ENCODE results near the gene SPOCK1. TPM values are rescaled to one million over a fixed set of nuclear protein-coding genes. Genes with fewer than 3 reads are reported as not detected.

Gene SPOCK1
- total and polyA plus RNA-seq, 2 experiments from 2014 or later, result 5.6 to 10.1 TPM

GRCh38 chr5:137361280-137361679 is 137.8 kb downstream of the SPOCK1 start:
- Histone ChIP-seq H2AFZ (no peak overlapping the region), H3K27me3 (peaks cover 33% of the 10 kb centered on the region), H3K4me3 (no peak overlapping the region), H3K79me2 (no peaks in the 10 kb centered on the region), H3K27ac (no peak overlapping the region), H3K4me1 (ENCODE audit: insufficient read depth) (no peaks in the 10 kb centered on the region), H3K4me2 (no peak overlapping the region), H3K9me3 (ENCODE audit: low read depth) (no peaks in the 10 kb centered on the region), H3K9me2 (replicated peaks; ENCODE audit: insufficient read depth) (no peaks in the 10 kb centered on the region), H3K36me3 (replicated peaks; ENCODE audit: insufficient read depth, low read depth) (no peaks in the 10 kb centered on the region), H4K20me1 (ENCODE audit: insufficient read depth, poor library complexity, severe bottlenecking) (no peaks in the 10 kb centered on the region)
- WGBS (ENCODE audit: low lambda C conversion rate, missing lambda C conversion rate), result 81% methylated on average over 2 of the region's 2 CpGs
- no peak for DNase-seq (ENCODE audit: low spot score)
- TF ChIP-seq EZH2 (IDR thresholded peaks at IDR 0.05; ENCODE audit: borderline replicate concordance), result no peak
- no peak for TF ChIP-seq EZH2phosphoT487 (IDR thresholded peaks at IDR 0.05; ENCODE audit: low read depth, severe bottlenecking, unreplicated experiment)
- TF ChIP-seq CTCF (IDR thresholded peaks at IDR 0.05; ENCODE audit: poor library complexity), result no peak

- Histone ChIP-seq H4K20me1 (ENCODE audit: insufficient read depth, poor library complexity, severe bottlenecking) (no peaks in the 10 kb centered on the region), H3K27me3 (peaks cover 29% of the 10 kb centered on the region), H3K4me2 (no peak overlapping the region), H3K9me2 (replicated peaks; ENCODE audit: insufficient read depth) (no peaks in the 10 kb centered on the region), H3K27ac (no peak overlapping the region), H3K4me1 (ENCODE audit: insufficient read depth) (no peaks in the 10 kb centered on the region), H3K36me3 (replicated peaks; ENCODE audit: insufficient read depth, low read depth) (no peaks in the 10 kb centered on the region), H2AFZ (no peak overlapping the region), H3K79me2 (no peaks in the 10 kb centered on the region), H3K4me3 (no peak overlapping the region), H3K9me3 (ENCODE audit: low read depth) (no peaks in the 10 kb centered on the region)
- no peak for DNase-seq (ENCODE audit: low spot score)
- TF ChIP-seq CTCF (IDR thresholded peaks at IDR 0.05; ENCODE audit: poor library complexity) (no peak), EZH2phosphoT487 (IDR thresholded peaks at IDR 0.05; ENCODE audit: low read depth, severe bottlenecking, unreplicated experiment) (no peak), EZH2 (IDR thresholded peaks at IDR 0.05; ENCODE audit: borderline replicate concordance) (no peak)
These were observed 138.5 kb downstream of the SPOCK1 start for GRCh38 chr5:137360607-137361006.

GRCh38 chr5:137359941-137360340 is 139.2 kb downstream of the SPOCK1 start:
- DNase-seq (ENCODE audit: low spot score), result no peak
- no peak for TF ChIP-seq EZH2 (IDR thresholded peaks at IDR 0.05; ENCODE audit: borderline replicate concordance)
- TF ChIP-seq EZH2phosphoT487 (IDR thresholded peaks at IDR 0.05; ENCODE audit: low read depth, severe bottlenecking, unreplicated experiment), result no peak
- TF ChIP-seq CTCF (IDR thresholded peaks at IDR 0.05; ENCODE audit: poor library complexity), result no peak

GRCh38 chr5:137357436-137357835 is 141.7 kb downstream of the SPOCK1 start:
- H3K27ac ChIP-seq, result no peak overlapping the region
- TF ChIP-seq EZH2phosphoT487 (IDR thresholded peaks at IDR 0.05; ENCODE audit: low read depth, severe bottlenecking, unreplicated experiment) (no peak), CTCF (IDR thresholded peaks at IDR 0.05; ENCODE audit: poor library complexity) (no peak), EZH2 (IDR thresholded peaks at IDR 0.05; ENCODE audit: borderline replicate concordance) (no peak)
- H4K20me1 ChIP-seq (ENCODE audit: insufficient read depth, poor library complexity, severe bottlenecking), result no peaks in the 10 kb centered on the region
- H3K27me3 ChIP-seq, result peaks cover 23% of the 10 kb centered on the region
- no peaks in the 10 kb centered on the region for H3K4me1 ChIP-seq (ENCODE audit: insufficient read depth)
- no peaks in the 10 kb centered on the region for H3K36me3 ChIP-seq (replicated peaks; ENCODE audit: insufficient read depth, low read depth)
- no peaks in the 10 kb centered on the region for H3K79me2 ChIP-seq
- 83% methylated on average over 3 of the region's 3 CpGs for WGBS (ENCODE audit: low lambda C conversion rate, missing lambda C conversion rate)
- H3K4me2 ChIP-seq, result no peak overlapping the region
- H2AFZ ChIP-seq, result no peak overlapping the region
- DNase-seq (ENCODE audit: low spot score), result no peak
- no peak overlapping the region for H3K4me3 ChIP-seq
- H3K9me3 ChIP-seq (ENCODE audit: low read depth), result no peaks in the 10 kb centered on the region
- H3K9me2 ChIP-seq (replicated peaks; ENCODE audit: insufficient read depth), result no peaks in the 10 kb centered on the region

More at GRCh38 chr5:137359941-137360340, 139.2 kb downstream of the SPOCK1 start:
- peaks cover 23% of the 10 kb centered on the region for H3K27me3 ChIP-seq
- no peak overlapping the region for H2AFZ ChIP-seq
- H3K9me2 ChIP-seq (replicated peaks; ENCODE audit: insufficient read depth), result no peaks in the 10 kb centered on the region
- H3K79me2 ChIP-seq, result no peaks in the 10 kb centered on the region
- no peaks in the 10 kb centered on the region for H3K9me3 ChIP-seq (ENCODE audit: low read depth)
- H3K36me3 ChIP-seq (replicated peaks; ENCODE audit: insufficient read depth, low read depth), result no peaks in the 10 kb centered on the region
- H3K27ac ChIP-seq, result no peak overlapping the region
- H3K4me2 ChIP-seq, result no peak overlapping the region
- no peaks in the 10 kb centered on the region for H4K20me1 ChIP-seq (ENCODE audit: insufficient read depth, poor library complexity, severe bottlenecking)
- no peak overlapping the region for H3K4me3 ChIP-seq
- no peaks in the 10 kb centered on the region for H3K4me1 ChIP-seq (ENCODE audit: insufficient read depth)

Data from hepatocyte (in vitro differentiated cells).